ENCODE data around the gene LIFR. TPM values are rescaled to one million over a fixed set of nuclear protein-coding genes. Genes with fewer than 3 reads are reported as not detected.

Gene LIFR
- polyA plus RNA-seq, 1 of the 3 experiments (the other 2 are of a cell fraction): 3.8 TPM

DNA sequence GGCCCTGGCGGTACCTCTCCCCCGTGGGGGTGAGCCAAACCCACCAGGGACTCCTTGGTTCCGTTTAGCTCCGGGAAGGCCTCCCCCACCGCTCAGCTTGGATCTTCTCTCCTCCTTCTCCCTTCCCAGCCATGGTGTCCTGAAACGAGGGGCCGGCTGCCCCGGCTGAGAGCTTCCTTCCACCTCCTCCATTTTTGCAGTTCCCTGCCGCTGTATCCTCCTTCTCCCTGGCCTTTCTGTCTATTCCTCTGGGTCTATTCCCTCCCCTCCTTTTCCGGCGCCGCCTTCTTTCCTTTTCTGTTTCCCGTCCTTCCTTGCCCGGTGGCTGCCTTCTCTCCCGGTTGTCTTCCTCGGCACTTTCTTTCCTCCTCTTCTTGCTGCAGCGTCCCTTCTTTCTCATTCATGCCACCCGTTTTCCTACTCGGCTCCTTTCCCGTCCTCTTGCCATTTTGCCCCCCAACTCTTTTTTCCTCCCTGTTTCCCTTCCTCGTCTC, 110.4 kb downstream of the LIFR start:
- no peaks in the 10 kb centered on the region for H3K9me3 ChIP-seq
- H2AFZ ChIP-seq (ENCODE audit: low read depth): no peak overlapping the region
- H3F3A ChIP-seq (replicated peaks; ENCODE audit: insufficient read depth): no peaks in the 10 kb centered on the region
- H3K36me3 ChIP-seq (replicated peaks in 1 of 2; ENCODE audit: control insufficient read depth in 1 of 2, insufficient read depth in 2 of 2, low read length in 1 of 2): no peaks in the 10 kb centered on the region
- H3K27me3 ChIP-seq (ENCODE audit: insufficient read depth): no peaks in the 10 kb centered on the region
- POLR2A ChIA-PET: no interaction called here
- H3K79me2 ChIP-seq (ENCODE audit: insufficient read depth): no peaks in the 10 kb centered on the region
- CTCF ChIA-PET: interaction anchor here (1.1 to 5.7 kb wide), 5 partner anchors 26 to 364 kb away, joined by 3 to 338 read pairs (median 10); no protein-coding TSS in a partner anchor
- H3K9ac ChIP-seq: no peak overlapping the region
- H3K9me2 ChIP-seq: no peaks in the 10 kb centered on the region
- no peak overlapping the region for H3K27ac ChIP-seq (ENCODE audit: low read depth in 2 of 2, low read length in 1 of 2)
- H4K20me1 ChIP-seq (ENCODE audit: insufficient read depth): no peaks in the 10 kb centered on the region
- DNase-seq: no peak
- H3K4me1 ChIP-seq (ENCODE audit: control insufficient read depth in 1 of 2, insufficient read depth in 2 of 2, low read depth in 1 of 2, low read length in 1 of 2): peaks cover 0 to 2% of the 10 kb centered on the region in 2 experiments; a peak in 1 of 4 replicates
- 92% methylated on average over 21 of the region's 21 CpGs for WGBS (ENCODE audit: low lambda C conversion rate)
- H3K4me2 ChIP-seq: no peak overlapping the region
- TF ChIP-seq SMC3 (IDR thresholded peaks at IDR 0.05; ENCODE audit: low read depth, low read length) (no peak), RAD21 (IDR thresholded peaks at IDR 0.05; ENCODE audit: low read length) (no peak)
- no peak overlapping the region for H3K4me3 ChIP-seq (ENCODE audit: low read depth in 2 of 2, low read length in 1 of 2)

- ChIA-PET CTCF (interaction anchor here (0.6 to 5.7 kb wide), 4 partner anchors 62 to 535 kb away, joined by 3 to 338 read pairs (median 4); no protein-coding TSS in a partner anchor), POLR2A (no interaction called here)
Measured at GRCh38 chr5:38445374-38446028, 110.9 kb downstream of the LIFR start.

DNA sequence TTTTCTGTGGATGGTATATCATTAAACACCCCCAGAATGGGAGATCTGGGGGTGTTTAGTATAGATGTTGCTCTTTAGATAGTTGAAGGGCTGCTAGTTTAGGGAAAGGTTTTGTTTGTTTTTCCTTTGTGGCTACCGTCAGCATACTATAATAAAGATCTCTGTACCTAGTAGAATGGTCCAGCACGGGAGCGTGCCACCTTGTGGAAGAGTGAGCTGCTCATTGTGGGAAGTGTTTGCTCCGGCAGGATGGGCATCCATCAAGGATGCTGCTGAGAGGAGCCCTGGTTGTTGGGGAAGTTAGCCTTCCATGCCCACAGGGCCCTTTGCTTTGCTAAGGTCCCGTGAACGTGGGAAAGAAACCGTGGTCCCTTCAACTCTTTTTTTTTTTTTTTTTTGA, 113.1 kb downstream of the LIFR start:
- H3K9ac ChIP-seq: no peak overlapping the region
- H3K4me2 ChIP-seq: no peak overlapping the region
- WGBS (ENCODE audit: low lambda C conversion rate): 91% methylated on average over 7 of the region's 7 CpGs
- no peaks in the 10 kb centered on the region for H3F3A ChIP-seq (replicated peaks; ENCODE audit: insufficient read depth)
- H3K79me2 ChIP-seq (ENCODE audit: insufficient read depth): no peaks in the 10 kb centered on the region
- no peak for TF ChIP-seq NFIC (IDR thresholded peaks at IDR 0.05; ENCODE audit: borderline replicate concordance)
- TF ChIP-seq, protein P1, sequence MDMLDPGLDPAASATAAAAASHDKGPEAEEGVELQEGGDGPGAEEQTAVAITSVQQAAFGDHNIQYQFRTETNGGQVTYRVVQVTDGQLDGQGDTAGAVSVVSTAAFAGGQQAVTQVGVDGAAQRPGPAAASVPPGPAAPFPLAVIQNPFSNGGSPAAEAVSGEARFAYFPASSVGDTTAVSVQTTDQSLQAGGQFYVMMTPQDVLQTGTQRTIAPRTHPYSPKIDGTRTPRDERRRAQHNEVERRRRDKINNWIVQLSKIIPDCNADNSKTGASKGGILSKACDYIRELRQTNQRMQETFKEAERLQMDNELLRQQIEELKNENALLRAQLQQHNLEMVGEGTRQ (IDR thresholded peaks at IDR 0.05; ENCODE audit: borderline replicate concordance, low read depth, low read length): no peak
- no peak for TF ChIP-seq EZH2phosphoT487 (IDR thresholded peaks at IDR 0.05; ENCODE audit: borderline replicate concordance, low read depth)
- no peak for TF ChIP-seq FOSL2 (IDR thresholded peaks at IDR 0.05; ENCODE audit: borderline replicate concordance, low read depth)
- no peak overlapping the region for H3K4me3 ChIP-seq (ENCODE audit: low read depth in 2 of 2, low read length in 1 of 2)
- H3K9me2 ChIP-seq: no peaks in the 10 kb centered on the region
- H4K20me1 ChIP-seq (ENCODE audit: insufficient read depth): no peaks in the 10 kb centered on the region
- H3K27me3 ChIP-seq (ENCODE audit: insufficient read depth): no peaks in the 10 kb centered on the region
- CTCF ChIA-PET: interaction anchor here (2.3 to 5.7 kb wide), 3 partner anchors 10 to 367 kb away, joined by 20 to 338 read pairs (median 58); no protein-coding TSS in a partner anchor
- H3K4me1 ChIP-seq (ENCODE audit: control insufficient read depth in 1 of 2, insufficient read depth in 2 of 2, low read depth in 1 of 2, low read length in 1 of 2): no peaks in the 10 kb centered on the region; a peak in 1 of 4 replicates
- no peak overlapping the region for H2AFZ ChIP-seq (ENCODE audit: low read depth)
- no peak for DNase-seq
- H3K36me3 ChIP-seq (replicated peaks in 1 of 2; ENCODE audit: control insufficient read depth in 1 of 2, insufficient read depth in 2 of 2, low read length in 1 of 2): no peaks in the 10 kb centered on the region
- H3K9me3 ChIP-seq: no peaks in the 10 kb centered on the region
- H3K27ac ChIP-seq (ENCODE audit: low read depth in 2 of 2, low read length in 1 of 2): no peak overlapping the region
- POLR2A ChIA-PET: no interaction called here

More at GRCh38 chr5:38445374-38446028, 110.9 kb downstream of the LIFR start:
- TF ChIP-seq YY1 (IDR thresholded peaks at IDR 0.05; ENCODE audit: low read depth): no peak
- TF ChIP-seq SMC3 (IDR thresholded peaks at IDR 0.05; ENCODE audit: low read depth, low read length): no peak
- TF ChIP-seq GATA2 (CRISPR knock-in tag; IDR thresholded peaks at IDR 0.05): no peak
- no peak for TF ChIP-seq SIN3A (IDR thresholded peaks at IDR 0.05; ENCODE audit: borderline replicate concordance, low read depth, low read length)
- no peak for TF ChIP-seq POLR2AphosphoS5 (IDR thresholded peaks at IDR 0.05; ENCODE audit: low read depth, low read length)
- H3K9ac ChIP-seq: no peak overlapping the region
- H2AFZ ChIP-seq (ENCODE audit: low read depth): no peak overlapping the region
- H3F3A ChIP-seq (replicated peaks; ENCODE audit: insufficient read depth): no peaks in the 10 kb centered on the region
- no peaks in the 10 kb centered on the region for H3K79me2 ChIP-seq (ENCODE audit: insufficient read depth)
- no peak overlapping the region for H3K27ac ChIP-seq (ENCODE audit: low read depth in 2 of 2, low read length in 1 of 2)
- no peak overlapping the region for H3K4me3 ChIP-seq (ENCODE audit: low read depth in 2 of 2, low read length in 1 of 2)
- no peak overlapping the region for H3K4me2 ChIP-seq
- no peaks in the 10 kb centered on the region for H3K27me3 ChIP-seq (ENCODE audit: insufficient read depth)
- no peak for DNase-seq
- no peaks in the 10 kb centered on the region; a peak in 1 of 4 replicates for H3K4me1 ChIP-seq (ENCODE audit: control insufficient read depth in 1 of 2, insufficient read depth in 2 of 2, low read depth in 1 of 2, low read length in 1 of 2)
- H4K20me1 ChIP-seq (ENCODE audit: insufficient read depth): no peaks in the 10 kb centered on the region
- H3K36me3 ChIP-seq (replicated peaks in 1 of 2; ENCODE audit: control insufficient read depth in 1 of 2, insufficient read depth in 2 of 2, low read length in 1 of 2): no peaks in the 10 kb centered on the region
- WGBS (ENCODE audit: low lambda C conversion rate): 90% methylated on average over 15 of the region's 24 CpGs
- no peaks in the 10 kb centered on the region for H3K9me2 ChIP-seq
- no peaks in the 10 kb centered on the region for H3K9me3 ChIP-seq

Measured in SK-N-SH (cell line).